HG02884 (cell line): ENCODE data around the gene ZBTB40.

Experiments
- ATAC-seq: cut with Tn5 transposase; IDR thresholded peaks from one replicate; pipeline ENCODE4 v1.9.1; 2021; ENCODE audit warnings: mild to moderate bottlenecking, moderate library complexity; ENCODE audit not compliant: unreplicated experiment

ZBTB40 gene

GRCh38 chr1:22552021-22552420, 100.4 kb downstream of the ZBTB40 start:
- no peak for ATAC-seq

GRCh38 chr1:22553104-22553880, 101.6 kb downstream of the ZBTB40 start:
- ATAC-seq, result no peak

- no peak for ATAC-seq
Measured at GRCh38 chr1:22553991-22554522, 102.4 kb downstream of the ZBTB40 start.

- ATAC-seq, result no peak
Measured at GRCh38 chr1:22555371-22555656, 103.7 kb downstream of the ZBTB40 start.

- ATAC-seq, result no peak
Measured at GRCh38 chr1:22556391-22557104, 104.9 kb downstream of the ZBTB40 start.

- no peak for ATAC-seq
Measured at GRCh38 chr1:22557341-22557950, 105.8 kb downstream of the ZBTB40 start.

GRCh38 chr1:22562584-22563583, 111.2 kb downstream of the ZBTB40 start, which contains the start of gene EPHA8:
Gene EPHA8 (plus strand): TSS chr1:22563489. CDS start chr1:22563636, 147 bp downstream.
- no peak for ATAC-seq

GRCh38 chr1:22563671-22564602, 112.3 kb downstream of the ZBTB40 start:
- ATAC-seq, result no peak

GRCh38 chr1:22566161-22566560, 114.5 kb downstream of the ZBTB40 start:
- ATAC-seq, result no peak

GRCh38 chr1:22567197-22567596, 115.5 kb downstream of the ZBTB40 start:
- ATAC-seq, result no peak

GRCh38 chr1:22567994-22568393, 116.3 kb downstream of the ZBTB40 start:
- no peak for ATAC-seq

- no peak for ATAC-seq
Measured at GRCh38 chr1:22569269-22569668, 117.6 kb downstream of the ZBTB40 start.

- ATAC-seq, result no peak
Measured at GRCh38 chr1:22570140-22570909, 118.7 kb downstream of the ZBTB40 start.

GRCh38 chr1:22572818-22573217, 121.2 kb downstream of the ZBTB40 start:
- no peak for ATAC-seq

GRCh38 chr1:22573237-22573636, 121.6 kb downstream of the ZBTB40 start:
- ATAC-seq, result no peak

- no peak for ATAC-seq
Measured at GRCh38 chr1:22575532-22576149, 124.0 kb downstream of the ZBTB40 start.

- no peak for ATAC-seq
Measured at GRCh38 chr1:22576150-22576544, 124.5 kb downstream of the ZBTB40 start.

- ATAC-seq, result no peak
Measured at GRCh38 chr1:22576617-22577016, 125.0 kb downstream of the ZBTB40 start.
